HCT116 (cell line): Measurements from ENCODE around the gene TENT5D. TPM values are rescaled to one million over a fixed set of nuclear protein-coding genes. Genes with fewer than 3 reads are reported as not detected.

Experiments
- ATAC-seq: fragments of 200-7000 bp; cut with Tn5 transposase; 2 replicates; pipeline ENCODE4 v1.9.1; 2020; ENCODE audit warnings: mild to moderate bottlenecking, moderate library complexity
- BruUV-seq: library from RNA; stranded (reverse); fragments of 400-500 nt; replicated peaks from 2 replicates; lab custom pipeline; 2021; lab: Mats Ljungman, UMichigan
- CTCF ChIA-PET: fragments of 300-600 bp; sonication (Branson Sonifier 250); formaldehyde crosslinking; loops from one replicate; lab custom pipeline; 2021; ENCODE audit warnings: antibody characterized with exemption; lab: Charles Lee
- POLR2A ChIA-PET: fragments of 300-600, 350-600 bp; sonication (Branson Sonifier 250); formaldehyde crosslinking; loops from one replicate; lab custom pipeline; 2021; ENCODE audit warnings: antibody characterized with exemption; lab: Charles Lee
- RAD21 ChIA-PET, 2 experiments: fragments of 300-600 bp; sonication (Branson Sonifier 250); formaldehyde crosslinking; loops; one replicate each; lab custom pipeline; 2023; ENCODE audit warnings: low total read pairs in 2 of 2; ENCODE audit not compliant: uncharacterized antibody in 2 of 2, unreplicated experiment in 2 of 2, low non-redundant PET in 1 of 2; lab: Charles Lee
- DNase-seq: peaks from one replicate; pipeline ENCODE4 v3.0.0-alpha.2; 2010; ENCODE audit warnings: low read depth, low spot score
- H2AFZ ChIP-seq: fragments of 200-600 bp; shearing (Covaris generic), sonication (generic); 2 replicates; pipeline ENCODE4 v1.6.1; 2017; ENCODE audit warnings: low read depth, mixed run types, mixed read lengths, antibody characterized with exemption, low read length; ENCODE audit not compliant: poor library complexity, severe bottlenecking
- H3K27ac ChIP-seq: 2 replicates; pipeline ENCODE4 v1.5.1; 2012; ENCODE audit warnings: low read depth, low read length
- H3K27me3 ChIP-seq: fragments of 200-600 bp; sonication (generic); 2 replicates; pipeline ENCODE4 v1.6.1; 2016; ENCODE audit warnings: mixed run types, low read length, mixed read lengths; ENCODE audit not compliant: insufficient read depth
- H3K36me3 ChIP-seq, 2 experiments: fragments of 200-500 bp in 1 of 2; fragments of 200-600 bp in 1 of 2; sonication (Bioruptor generic) in 1 of 2; sonication (generic) in 1 of 2; 2 replicates each; pipeline versions ENCODE4 v1.5.1 to v1.6.1; 2014 to 2016; ENCODE audit warnings: low read length in 2 of 2, inconsistent platforms in 1 of 2, mixed read lengths in 1 of 2, mixed run types in 1 of 2; ENCODE audit not compliant: insufficient read depth in 2 of 2, control insufficient read depth in 1 of 2
- H3K4me1 ChIP-seq, 2 experiments: fragments of 200-600 bp in 1 of 2; sonication (generic) in 1 of 2; 2 replicates each; pipeline versions ENCODE4 v1.5.1 to v1.6.1; 2012 to 2017; ENCODE audit warnings: low read length in 2 of 2, inconsistent platforms in 1 of 2, mild to moderate bottlenecking in 1 of 2, mixed read lengths in 1 of 2, mixed run types in 1 of 2, moderate library complexity in 1 of 2; ENCODE audit not compliant: insufficient read depth in 2 of 2, control insufficient read depth in 1 of 2
- H3K4me2 ChIP-seq: fragments of 200-600 bp; sonication (generic); 2 replicates; pipeline ENCODE4 v1.6.1; 2017; ENCODE audit warnings: mixed run types, low read length, mixed read lengths
- H3K4me3 ChIP-seq, 2 experiments: fragments of 200-600 bp in 1 of 2; sonication (generic) in 1 of 2; replicated peaks in 1 of 2; 2 replicates each; pipeline ENCODE4 v1.5.1; 2011 to 2016; ENCODE audit warnings: low read length in 2 of 2, control low read depth in 1 of 2, low read depth in 1 of 2, mild to moderate bottlenecking in 1 of 2, mixed read lengths in 1 of 2, mixed run types in 1 of 2
- H3K79me2 ChIP-seq: fragments of 200-600 bp; sonication (generic); 2 replicates; pipeline ENCODE4 v1.6.1; 2017; ENCODE audit warnings: mild to moderate bottlenecking, mixed run types, low read length, moderate library complexity, mixed read lengths; ENCODE audit not compliant: insufficient read depth
- H3K9ac ChIP-seq: fragments of 200-600 bp; sonication (generic); 2 replicates; pipeline ENCODE4 v1.6.1; 2016; ENCODE audit warnings: low read length, mixed read lengths
- H3K9me2 ChIP-seq: fragments of 200-600 bp; sonication (generic), shearing (Covaris generic); 2 replicates; pipeline ENCODE4 v1.6.1; 2017; ENCODE audit warnings: mixed run types, mild to moderate bottlenecking, moderate library complexity; ENCODE audit not compliant: insufficient read depth
- H3K9me3 ChIP-seq, 2 experiments: fragments of 200-500 bp in 1 of 2; fragments of 200-600 bp in 1 of 2; sonication (Bioruptor generic) in 1 of 2; sonication (generic) in 1 of 2; 2 replicates each; pipeline ENCODE4 v1.6.1; 2014 to 2017; ENCODE audit warnings: low read length in 2 of 2, mixed read lengths in 2 of 2, inconsistent platforms in 1 of 2, low read depth in 1 of 2, mild to moderate bottlenecking in 1 of 2, mixed run types in 1 of 2, moderate library complexity in 1 of 2; ENCODE audit not compliant: control insufficient read depth in 1 of 2, insufficient read depth in 1 of 2
- H4K20me1 ChIP-seq: fragments of 200-600 bp; sonication (generic), shearing (Covaris generic); 2 replicates; pipeline ENCODE4 v1.6.1; 2017; ENCODE audit warnings: mixed run types, mild to moderate bottlenecking, moderate library complexity; ENCODE audit not compliant: insufficient read depth
- CEBPB ChIP-seq: IDR thresholded peaks from 2 replicates; pipeline ENCODE4 v1.6.1; 2012; ENCODE audit warnings: low read depth
- EGR1 ChIP-seq: IDR thresholded peaks from 2 replicates; pipeline ENCODE4 v1.6.1; 2012; ENCODE audit warnings: low read depth
- EZH2 ChIP-seq: fragments of 200-600 bp; sonication (generic); IDR thresholded peaks from 2 replicates; pipeline ENCODE4 v1.6.1; 2017; ENCODE audit warnings: antibody characterized with exemption, mixed run types
- EZH2phosphoT487 ChIP-seq: fragments of 200-600 bp; IDR thresholded peaks from 2 replicates; pipeline ENCODE4 v1.6.1; 2018; ENCODE audit warnings: antibody characterized with exemption, borderline replicate concordance
- FOSL1 ChIP-seq: IDR thresholded peaks from 2 replicates; pipeline ENCODE4 v1.6.1; 2012; ENCODE audit warnings: low read depth
- JUND ChIP-seq: IDR thresholded peaks from 2 replicates; pipeline ENCODE4 v1.6.1; 2012
- POLR2AphosphoS5 ChIP-seq: IDR thresholded peaks from 2 replicates; pipeline ENCODE4 v1.6.1; 2011; ENCODE audit warnings: mild to moderate bottlenecking, low read depth, low read length, moderate library complexity
- SIN3A ChIP-seq: IDR thresholded peaks from 2 replicates; pipeline ENCODE4 v1.6.1; 2012; ENCODE audit warnings: low read depth
- SP1 ChIP-seq: IDR thresholded peaks from 2 replicates; pipeline ENCODE4 v1.6.1; 2012; ENCODE audit warnings: low read depth
- TCF7L2 ChIP-seq: IDR thresholded peaks from 2 replicates; pipeline ENCODE4 v1.7.0; 2011; ENCODE audit warnings: borderline replicate concordance, inconsistent platforms; ENCODE audit not compliant: insufficient read depth, insufficient read length; ENCODE audit errors: extremely low read depth
- YY1 ChIP-seq: IDR thresholded peaks from 2 replicates; pipeline ENCODE4 v1.6.1; 2011; ENCODE audit warnings: low read length, low read depth, moderate library complexity, mild to moderate bottlenecking; ENCODE audit not compliant: insufficient replicate concordance; ENCODE audit errors: extremely low read depth
- ZFX ChIP-seq: fragments of 450-650 bp; IDR thresholded peaks from 2 replicates; pipeline ENCODE4 v1.6.1; 2017
- ZNF274 ChIP-seq: fragments of 200-500 bp; sonication (Bioruptor generic); IDR thresholded peaks from 2 replicates; pipeline ENCODE4 v1.6.1; 2014; ENCODE audit warnings: mild to moderate bottlenecking, low read depth, low read length, inconsistent platforms
- intact Hi-C: fragments of 100-400 bp; cut with micrococcal nuclease; formaldehyde crosslinking; loops from 2 replicates; pipeline ENCODE4 v1.10.0; 2022
- total RNA-seq: library from RNA; stranded (reverse); gene quantifications from one replicate; pipeline ENCODE4 v1.2.1, GENCODE V29; 2021; ENCODE audit not compliant: unreplicated experiment
- TF ChIP-seq, protein P1 (sequence below): IDR thresholded peaks from 2 replicates; pipeline ENCODE4 v1.6.1; 2011; ENCODE audit warnings: mild to moderate bottlenecking, low read length, moderate library complexity; ENCODE audit not compliant: insufficient replicate concordance; ENCODE audit errors: extremely low read depth

The TENT5D gene
- total RNA-seq, 1 experiment from 2014 or later: not detected

DNA sequence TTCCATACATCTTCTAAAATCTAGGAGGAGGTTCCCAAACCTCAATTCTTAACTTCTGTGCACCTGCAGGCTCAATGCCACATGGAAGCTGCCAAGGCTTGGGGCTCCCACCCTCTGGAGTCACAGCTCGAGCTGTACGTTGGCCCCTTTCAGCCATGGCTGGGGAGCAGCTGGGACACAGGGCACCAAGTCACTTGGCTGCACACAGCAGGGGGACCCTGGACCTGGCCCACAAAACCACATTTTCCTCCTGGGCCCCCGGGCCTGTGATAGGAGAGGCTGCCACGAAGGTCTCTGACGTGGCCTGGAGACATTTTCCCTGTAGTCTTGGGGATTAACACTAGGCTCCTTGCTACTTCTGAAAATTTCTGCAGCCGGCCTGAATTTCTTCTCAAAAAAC lies 8.2 kb upstream of the TENT5D start:
- H3K27me3 ChIP-seq: no peaks in the 10 kb centered on the region
- H3K27ac ChIP-seq: no peak overlapping the region
- RAD21 ChIA-PET: no interaction called here
- no TSS peak for BruUV-seq
- H3K79me2 ChIP-seq: no peaks in the 10 kb centered on the region
- no peak for DNase-seq
- no peak for TF ChIP-seq SP1
- TF ChIP-seq, protein P1, sequence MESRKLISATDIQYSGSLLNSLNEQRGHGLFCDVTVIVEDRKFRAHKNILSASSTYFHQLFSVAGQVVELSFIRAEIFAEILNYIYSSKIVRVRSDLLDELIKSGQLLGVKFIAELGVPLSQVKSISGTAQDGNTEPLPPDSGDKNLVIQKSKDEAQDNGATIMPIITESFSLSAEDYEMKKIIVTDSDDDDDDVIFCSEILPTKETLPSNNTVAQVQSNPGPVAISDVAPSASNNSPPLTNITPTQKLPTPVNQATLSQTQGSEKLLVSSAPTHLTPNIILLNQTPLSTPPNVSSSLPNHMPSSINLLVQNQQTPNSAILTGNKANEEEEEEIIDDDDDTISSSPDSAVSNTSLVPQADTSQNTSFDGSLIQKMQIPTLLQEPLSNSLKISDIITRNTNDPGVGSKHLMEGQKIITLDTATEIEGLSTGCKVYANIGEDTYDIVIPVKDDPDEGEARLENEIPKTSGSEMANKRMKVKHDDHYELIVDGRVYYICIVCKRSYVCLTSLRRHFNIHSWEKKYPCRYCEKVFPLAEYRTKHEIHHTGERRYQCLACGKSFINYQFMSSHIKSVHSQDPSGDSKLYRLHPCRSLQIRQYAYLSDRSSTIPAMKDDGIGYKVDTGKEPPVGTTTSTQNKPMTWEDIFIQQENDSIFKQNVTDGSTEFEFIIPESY: no peak
- TF ChIP-seq CEBPB: no peak
- TF ChIP-seq EGR1: no peak
- no peak for TF ChIP-seq FOSL1
- TF ChIP-seq SIN3A: no peak
- TF ChIP-seq EZH2phosphoT487: no peak
- H3K9me3 ChIP-seq: no peaks in the 10 kb centered on the region
- no peak overlapping the region for H3K9ac ChIP-seq
- no peaks in the 10 kb centered on the region for H4K20me1 ChIP-seq
- intact Hi-C loops: no loop called here
- H3K4me2 ChIP-seq: no peak overlapping the region
- no peak overlapping the region for H2AFZ ChIP-seq
- POLR2A ChIA-PET: no interaction called here
- no peaks in the 10 kb centered on the region for H3K4me1 ChIP-seq
- no peaks in the 10 kb centered on the region for H3K9me2 ChIP-seq
- no peak overlapping the region for H3K4me3 ChIP-seq
- ATAC-seq: no peak
- CTCF ChIA-PET: no interaction called here
- no peaks in the 10 kb centered on the region for H3K36me3 ChIP-seq

DNA sequence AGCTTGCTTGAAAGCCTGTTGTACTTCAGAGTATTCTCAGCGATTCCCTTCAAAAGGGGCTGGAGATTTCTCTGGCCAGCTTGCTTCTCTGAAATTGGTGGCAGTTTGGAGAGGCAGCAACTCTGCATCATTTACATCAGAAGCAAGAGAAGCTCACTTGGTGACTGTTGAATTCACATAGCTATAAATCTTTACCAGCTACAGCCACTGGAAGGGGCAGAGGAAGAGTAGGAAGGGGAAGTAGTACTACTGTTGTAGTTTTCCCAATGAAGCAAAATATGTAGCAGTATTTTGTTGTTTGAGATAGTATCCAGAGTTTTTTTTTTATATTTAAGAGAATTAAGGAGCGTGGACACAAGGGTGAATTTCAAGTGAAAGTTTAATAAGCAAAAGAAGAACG lies 2.8 kb downstream of the TENT5D start:
- CTCF ChIA-PET: no interaction called here
- Histone ChIP-seq H4K20me1 (no peaks in the 10 kb centered on the region), H3K4me3 (no peak overlapping the region), H3K27ac (no peak overlapping the region), H2AFZ (no peak overlapping the region), H3K27me3 (no peaks in the 10 kb centered on the region), H3K9me2 (no peaks in the 10 kb centered on the region), H3K4me1 (no peaks in the 10 kb centered on the region), H3K36me3 (no peaks in the 10 kb centered on the region), H3K9ac (no peak overlapping the region), H3K9me3 (no peaks in the 10 kb centered on the region), H3K79me2 (no peaks in the 10 kb centered on the region), H3K4me2 (no peak overlapping the region)
- RAD21 ChIA-PET: no interaction called here
- TF ChIP-seq YY1 (no peak), ZNF274 (no peak), EGR1 (no peak), FOSL1 (no peak), CEBPB (no peak), POLR2AphosphoS5 (no peak), JUND (no peak), EZH2 (no peak), ZFX (no peak), TCF7L2 (no peak)
- DNase-seq (no peak), ATAC-seq (no peak)
- POLR2A ChIA-PET: no interaction called here
- intact Hi-C loops: no loop called here
- BruUV-seq: no TSS peak
